Activated naive CD4-positive, alpha-beta T cell treated with anti-CD3 and anti-CD28 coated beads, Interleukin-2, amount 50 U/mL, for 24 hours (primary cell): ENCODE data around the gene ITGB4.

Experiments
- H3K27ac Mint-ChIP-seq: one replicate; pipeline ENCODE4 v1.8.0; 2021; ENCODE audit warnings: mild to moderate bottlenecking, mixed read lengths
- H3K27me3 Mint-ChIP-seq: one replicate; pipeline ENCODE4 v1.8.0; 2021; ENCODE audit warnings: mixed read lengths
- H3K36me3 Mint-ChIP-seq: one replicate; pipeline ENCODE4 v1.8.0; 2021; ENCODE audit warnings: mixed read lengths
- H3K4me1 Mint-ChIP-seq: one replicate; pipeline ENCODE4 v1.8.0; 2021; ENCODE audit warnings: mixed read lengths
- H3K4me3 Mint-ChIP-seq: one replicate; pipeline ENCODE4 v1.8.0; 2021; ENCODE audit warnings: mild to moderate bottlenecking, mixed read lengths
- H3K9me3 Mint-ChIP-seq: one replicate; pipeline ENCODE4 v1.8.0; 2021; ENCODE audit warnings: mixed read lengths

Gene ITGB4

GRCh38 chr17:75779250-75779986 is 58.2 kb downstream of the ITGB4 start:
- H3K27me3 Mint-ChIP-seq, result no peaks in the 10 kb centered on the region

DNA sequence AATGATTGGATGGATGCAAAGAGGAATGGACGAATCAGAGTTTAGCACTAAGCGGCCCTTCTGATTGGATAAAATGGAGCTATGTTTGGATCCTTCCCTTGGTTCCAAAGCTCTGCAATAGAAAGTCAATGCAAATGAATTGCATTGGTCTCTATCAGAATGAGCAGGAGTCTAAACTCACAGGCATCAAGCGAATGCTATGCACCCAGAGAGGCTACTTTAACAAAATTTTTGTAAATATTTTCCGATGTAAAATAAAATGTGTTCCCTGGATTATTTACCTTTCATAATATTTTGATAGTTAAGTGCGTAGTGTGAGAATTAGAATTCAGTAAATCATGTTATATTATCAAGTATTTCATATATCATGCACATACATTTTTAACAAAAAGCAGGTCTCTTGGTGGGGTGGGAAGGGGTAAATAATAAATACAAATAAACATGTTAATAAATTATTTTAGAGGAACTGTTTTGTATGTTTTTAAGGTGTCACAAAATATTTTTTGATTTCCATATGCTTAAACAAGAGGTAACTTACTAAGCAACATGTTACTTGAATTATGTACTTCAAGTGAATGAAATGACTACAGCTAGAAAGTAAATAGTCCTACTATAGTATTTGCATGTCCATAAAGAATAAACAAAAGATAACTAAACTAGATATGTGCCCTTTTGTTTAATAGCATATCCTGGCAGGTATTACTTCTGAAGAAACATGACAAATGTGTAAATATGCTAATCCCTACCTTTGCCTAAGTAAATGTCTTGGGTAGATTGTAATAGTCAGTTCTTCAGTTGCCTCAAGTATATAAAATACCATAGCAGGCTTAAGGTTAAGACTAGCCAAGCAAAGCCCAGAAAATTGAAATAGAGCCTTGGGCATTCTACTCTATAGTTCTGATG is 59.0 kb downstream of the ITGB4 start:
- Mint-ChIP-seq H3K9me3 (no peaks in the 10 kb centered on the region), H3K4me3 (peak overlapping the region; percentile 98), H3K27me3 (no peaks in the 10 kb centered on the region), H3K27ac (peak overlapping the region; percentile 99), H3K36me3 (peaks cover 29% of the 10 kb centered on the region), H3K4me1 (peaks cover 42% of the 10 kb centered on the region)

More at GRCh38 chr17:75779250-75779986, 58.2 kb downstream of the ITGB4 start:
- Mint-ChIP-seq H3K9me3 (no peaks in the 10 kb centered on the region), H3K4me3 (peak overlapping the region; percentile 98), H3K36me3 (peaks cover 28% of the 10 kb centered on the region), H3K27ac (peak overlapping the region; percentile 99), H3K4me1 (peaks cover 39% of the 10 kb centered on the region)

- Mint-ChIP-seq H3K36me3 (peaks cover 11% of the 10 kb centered on the region), H3K27ac (peak overlapping the region; percentile 94), H3K27me3 (no peaks in the 10 kb centered on the region), H3K4me3 (peak overlapping the region; percentile 76), H3K9me3 (no peaks in the 10 kb centered on the region), H3K4me1 (peaks cover 41% of the 10 kb centered on the region)
Measured at GRCh38 chr17:75783069-75783783, 62.0 kb downstream of the ITGB4 start.

DNA sequence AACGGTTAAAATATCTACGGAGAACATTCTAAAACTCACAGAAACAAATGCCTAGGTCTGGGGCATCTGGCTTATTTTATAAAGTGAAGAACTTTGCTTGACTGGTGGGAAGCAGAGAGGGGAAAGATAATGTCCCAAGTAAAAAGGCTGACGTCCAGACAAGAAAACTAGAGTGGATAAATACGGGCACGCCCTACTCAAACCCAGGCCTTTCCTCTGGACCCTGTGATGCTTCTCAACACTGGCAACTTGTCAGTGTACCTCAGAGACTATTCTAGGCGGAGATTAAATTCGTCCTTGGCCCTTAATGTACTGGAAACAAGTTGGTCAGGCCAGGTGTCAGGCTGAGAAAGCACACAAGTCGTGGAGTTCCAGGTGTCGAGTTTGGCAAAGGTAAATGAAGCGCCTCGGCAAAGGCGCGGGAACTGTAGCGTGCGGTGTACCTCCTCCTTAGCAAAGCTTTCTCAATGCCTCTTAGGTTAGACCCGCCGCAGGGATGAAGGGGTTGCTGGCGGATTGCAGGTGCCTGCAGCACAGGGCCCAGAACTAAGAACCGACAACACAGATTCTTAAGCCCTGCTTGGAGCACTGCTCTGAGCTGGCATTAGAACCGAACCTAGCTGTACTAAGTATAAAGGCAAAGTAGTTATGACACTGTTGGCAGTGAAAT is 62.7 kb downstream of the ITGB4 start:
- Mint-ChIP-seq H3K27me3 (no peaks in the 10 kb centered on the region), H3K4me3 (peak overlapping the region; percentile 76), H3K27ac (peak overlapping the region; percentile 94), H3K4me1 (peaks cover 42% of the 10 kb centered on the region), H3K36me3 (peaks cover 4% of the 10 kb centered on the region), H3K9me3 (no peaks in the 10 kb centered on the region)

DNA sequence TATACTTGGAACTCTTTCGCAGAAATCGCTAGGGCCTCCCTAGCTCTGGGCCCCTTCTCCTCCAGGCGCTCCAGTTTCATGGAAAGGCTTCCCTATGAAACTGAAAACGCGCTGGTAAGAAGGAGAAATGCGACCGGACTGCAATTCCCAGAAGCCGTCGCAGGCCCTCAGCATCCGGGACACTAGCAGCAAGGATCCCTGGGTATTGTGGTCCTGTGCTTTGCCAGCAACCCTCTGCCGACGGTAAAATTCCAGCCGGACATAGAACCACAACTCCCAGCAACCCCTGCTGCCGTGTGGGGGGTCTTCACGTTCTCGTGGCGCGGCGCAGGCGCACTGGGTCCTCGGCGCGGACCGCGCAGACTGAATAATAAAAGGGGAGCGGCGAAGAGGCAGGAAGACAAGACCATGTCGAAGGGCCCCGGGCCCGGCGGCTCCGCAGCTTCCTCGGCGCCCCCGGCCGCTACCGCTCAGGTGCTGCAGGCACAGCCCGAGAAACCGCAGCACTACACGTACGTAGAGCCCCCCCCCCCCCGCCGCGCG is 63.3 kb downstream of the ITGB4 start, which contains the start of gene UNK:
Gene UNK, plus strand, starts transcription at position 334 of the 543 bp plus-strand sequence. Its CDS starts 75 bp downstream, at position 409.
- peaks cover 3% of the 10 kb centered on the region for H3K36me3 Mint-ChIP-seq
- peak within 1 kb of the TSS; percentile 94 for H3K27ac Mint-ChIP-seq
- no peaks in the 10 kb centered on the region for H3K9me3 Mint-ChIP-seq
- H3K4me1 Mint-ChIP-seq, result peaks cover 46% of the 10 kb centered on the region
- H3K4me3 Mint-ChIP-seq, result peak within 1 kb of the TSS; percentile 76
- H3K27me3 Mint-ChIP-seq, result no peaks in the 10 kb centered on the region

- Mint-ChIP-seq H3K27me3 (no peaks in the 10 kb centered on the region), H3K9me3 (no peaks in the 10 kb centered on the region), H3K4me1 (peaks cover 42% of the 10 kb centered on the region), H3K27ac (peak overlapping the region; percentile 94), H3K4me3 (peak overlapping the region; percentile 76), H3K36me3 (peaks cover 2% of the 10 kb centered on the region)
Measured at GRCh38 chr17:75785016-75785890, 64.0 kb downstream of the ITGB4 start.

GRCh38 chr17:75791254-75791653 is 70.0 kb downstream of the ITGB4 start:
- Mint-ChIP-seq H3K9me3 (no peaks in the 10 kb centered on the region), H3K27ac (no peak overlapping the region), H3K36me3 (peaks cover 6% of the 10 kb centered on the region), H3K4me1 (peaks cover 47% of the 10 kb centered on the region), H3K4me3 (no peak overlapping the region), H3K27me3 (no peaks in the 10 kb centered on the region)

GRCh38 chr17:75793460-75793859 is 72.2 kb downstream of the ITGB4 start:
- H3K4me1 Mint-ChIP-seq, result peaks cover 40% of the 10 kb centered on the region
- H3K9me3 Mint-ChIP-seq, result no peaks in the 10 kb centered on the region
- no peak overlapping the region for H3K4me3 Mint-ChIP-seq
- no peaks in the 10 kb centered on the region for H3K27me3 Mint-ChIP-seq
- peak overlapping the region; percentile 36 for H3K27ac Mint-ChIP-seq
- H3K36me3 Mint-ChIP-seq, result peaks cover 6% of the 10 kb centered on the region

DNA sequence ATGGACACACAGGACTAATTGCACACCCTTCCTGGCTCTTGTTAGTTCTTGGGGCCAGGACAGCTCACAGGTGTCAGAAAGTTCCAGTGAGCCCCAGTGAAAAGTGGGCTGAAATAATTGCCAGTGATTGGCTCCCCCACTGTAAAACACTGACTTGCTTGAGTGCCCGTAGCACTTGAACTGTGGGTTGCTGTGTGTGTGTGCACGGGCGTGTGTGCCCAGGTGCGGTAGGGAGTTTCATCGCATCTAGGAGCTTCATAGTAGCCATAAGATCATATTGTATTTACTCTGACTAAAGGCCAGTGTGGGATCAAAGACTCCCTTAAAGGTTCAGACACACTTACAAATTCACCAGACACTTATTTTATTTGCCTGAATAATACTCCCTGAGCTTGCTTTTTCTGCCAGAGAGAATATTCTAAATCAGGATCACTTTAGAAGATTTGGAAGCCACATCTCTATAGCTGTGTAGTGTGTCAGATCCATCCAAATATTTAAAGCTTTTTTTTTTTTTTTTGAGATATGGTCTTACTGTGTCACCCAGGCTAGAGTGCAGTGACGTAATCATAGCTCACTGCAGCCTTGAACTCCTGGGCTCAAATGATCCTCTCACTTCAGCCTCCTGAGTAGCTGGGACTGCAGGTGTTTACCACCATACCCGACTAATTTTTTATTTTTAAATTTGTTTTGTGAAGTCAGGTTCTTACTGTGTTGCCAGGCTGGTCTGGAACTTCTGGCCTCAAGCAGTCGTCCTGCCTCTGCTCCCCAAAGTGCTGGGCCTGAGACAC is 74.8 kb downstream of the ITGB4 start:
- Mint-ChIP-seq H3K9me3 (no peaks in the 10 kb centered on the region), H3K4me3 (no peak overlapping the region), H3K27me3 (no peaks in the 10 kb centered on the region), H3K27ac (no peak overlapping the region), H3K4me1 (peaks cover 32% of the 10 kb centered on the region), H3K36me3 (peaks cover 3% of the 10 kb centered on the region)

GRCh38 chr17:75799402-75799801 is 78.1 kb downstream of the ITGB4 start:
- Mint-ChIP-seq H3K36me3 (peaks cover 2% of the 10 kb centered on the region), H3K9me3 (no peaks in the 10 kb centered on the region), H3K4me3 (no peak overlapping the region), H3K4me1 (peaks cover 22% of the 10 kb centered on the region), H3K27ac (peak overlapping the region; percentile 30), H3K27me3 (no peaks in the 10 kb centered on the region)

GRCh38 chr17:75803883-75804282 is 82.6 kb downstream of the ITGB4 start:
- H3K4me1 Mint-ChIP-seq, result peaks cover 13% of the 10 kb centered on the region
- H3K9me3 Mint-ChIP-seq, result no peaks in the 10 kb centered on the region
- H3K27ac Mint-ChIP-seq, result no peak overlapping the region
- H3K4me3 Mint-ChIP-seq, result no peak overlapping the region
- H3K27me3 Mint-ChIP-seq, result no peaks in the 10 kb centered on the region
- no peaks in the 10 kb centered on the region for H3K36me3 Mint-ChIP-seq

- H3K9me3 Mint-ChIP-seq, result no peaks in the 10 kb centered on the region
- no peaks in the 10 kb centered on the region for H3K36me3 Mint-ChIP-seq
- no peak overlapping the region for H3K27ac Mint-ChIP-seq
Measured at GRCh38 chr17:75806822-75807500, 85.7 kb downstream of the ITGB4 start.

More at GRCh38 chr17:75806822-75807500, 85.7 kb downstream of the ITGB4 start:
- Mint-ChIP-seq H3K27me3 (no peaks in the 10 kb centered on the region), H3K4me3 (no peak overlapping the region), H3K4me1 (peaks cover 13% of the 10 kb centered on the region)
